ENCODE measurements around the gene MAB21L2. TPM values are rescaled to one million over a fixed set of nuclear protein-coding genes. Genes with fewer than 3 reads are reported as not detected.
"Not testable (repeated sequence)": the region's sequence is repeated elsewhere in the genome, so short reads cannot be mapped to it uniquely, and the experiment has no call there.

The MAB21L2 gene
- total RNA-seq, 2 experiments from 2014 or later = not detected

DNA sequence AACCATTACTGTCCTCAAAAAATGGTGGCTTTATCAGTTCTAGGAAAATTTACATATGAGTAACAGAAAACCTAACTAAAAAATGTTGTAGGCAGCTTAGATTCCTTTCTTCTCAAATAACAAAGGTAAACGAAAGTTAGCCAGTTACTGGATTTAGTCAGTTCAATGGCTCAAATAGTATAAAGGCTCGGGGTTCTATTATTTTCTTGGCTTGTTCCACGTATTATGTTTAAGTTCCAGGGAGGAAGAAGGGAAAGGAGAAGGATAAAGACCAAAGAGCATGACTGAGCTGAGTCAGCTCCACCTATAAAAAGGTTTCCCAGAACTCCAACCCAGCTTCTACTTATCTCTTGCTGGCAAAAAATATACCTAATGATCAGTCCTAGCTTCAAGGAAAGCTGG is 41.0 kb upstream of the MAB21L2 start:
- CTCF ChIA-PET = interaction anchor here (0.9 kb wide), 1 partner anchor 16 kb away, joined by 3 read pairs; no protein-coding TSS in a partner anchor
- POLR2A ChIA-PET = no interaction called here
- H3K27me3 Mint-ChIP-seq = no peaks in the 10 kb centered on the region
- H3K9me3 Mint-ChIP-seq = no peaks in the 10 kb centered on the region
- intact Hi-C loops (cut with micrococcal nuclease) = no loop called here
- TF ChIP-seq, protein P1, sequence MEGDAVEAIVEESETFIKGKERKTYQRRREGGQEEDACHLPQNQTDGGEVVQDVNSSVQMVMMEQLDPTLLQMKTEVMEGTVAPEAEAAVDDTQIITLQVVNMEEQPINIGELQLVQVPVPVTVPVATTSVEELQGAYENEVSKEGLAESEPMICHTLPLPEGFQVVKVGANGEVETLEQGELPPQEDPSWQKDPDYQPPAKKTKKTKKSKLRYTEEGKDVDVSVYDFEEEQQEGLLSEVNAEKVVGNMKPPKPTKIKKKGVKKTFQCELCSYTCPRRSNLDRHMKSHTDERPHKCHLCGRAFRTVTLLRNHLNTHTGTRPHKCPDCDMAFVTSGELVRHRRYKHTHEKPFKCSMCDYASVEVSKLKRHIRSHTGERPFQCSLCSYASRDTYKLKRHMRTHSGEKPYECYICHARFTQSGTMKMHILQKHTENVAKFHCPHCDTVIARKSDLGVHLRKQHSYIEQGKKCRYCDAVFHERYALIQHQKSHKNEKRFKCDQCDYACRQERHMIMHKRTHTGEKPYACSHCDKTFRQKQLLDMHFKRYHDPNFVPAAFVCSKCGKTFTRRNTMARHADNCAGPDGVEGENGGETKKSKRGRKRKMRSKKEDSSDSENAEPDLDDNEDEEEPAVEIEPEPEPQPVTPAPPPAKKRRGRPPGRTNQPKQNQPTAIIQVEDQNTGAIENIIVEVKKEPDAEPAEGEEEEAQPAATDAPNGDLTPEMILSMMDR (IDR thresholded peaks at IDR 0.05) = no peak
- ATAC-seq (no peak), DNase-seq (no peak)
- no peak overlapping the region for H3K27ac Mint-ChIP-seq
- no peaks in the 10 kb centered on the region for H3K4me1 Mint-ChIP-seq (ENCODE audit: low read depth)
- no peak overlapping the region for H3K4me3 Mint-ChIP-seq
- H3K36me3 Mint-ChIP-seq (ENCODE audit: low read depth) = peaks cover 1% of the 10 kb centered on the region

DNA sequence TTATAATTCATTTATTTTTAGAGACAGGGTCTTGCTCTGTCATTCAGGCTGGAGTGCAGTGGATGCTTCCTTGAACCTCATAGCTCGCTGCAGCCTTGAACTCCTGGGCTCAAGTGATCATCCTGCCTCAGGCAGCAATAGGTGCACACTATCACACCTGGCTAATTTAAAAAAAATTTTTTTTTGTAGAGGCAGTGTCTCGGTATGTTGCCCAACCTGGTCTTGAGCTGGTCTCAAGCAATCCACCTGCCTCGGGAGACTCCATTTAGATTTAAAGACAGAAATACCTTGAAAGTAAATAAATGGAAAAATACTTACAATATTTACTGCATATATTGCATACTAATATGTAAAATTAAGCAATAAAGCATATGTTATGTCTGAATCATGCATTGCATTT is 40.3 kb upstream of the MAB21L2 start:
- intact Hi-C loops (cut with micrococcal nuclease) = no loop called here
- TF ChIP-seq, protein P1 (IDR thresholded peaks at IDR 0.05) = no peak
- no peak for DNase-seq
- H3K4me3 Mint-ChIP-seq = no peak overlapping the region
- H3K36me3 Mint-ChIP-seq (ENCODE audit: low read depth) = peaks cover 1% of the 10 kb centered on the region
- no peaks in the 10 kb centered on the region for H3K27me3 Mint-ChIP-seq
- no peaks in the 10 kb centered on the region for H3K4me1 Mint-ChIP-seq (ENCODE audit: low read depth)
- no peaks in the 10 kb centered on the region for H3K9me3 Mint-ChIP-seq
- no peak overlapping the region for H3K27ac Mint-ChIP-seq
- ATAC-seq = no peak
- POLR2A ChIA-PET = interaction anchor here (0.6 to 0.8 kb wide), 2 partner anchors 46 to 87 kb away, joined by 3 read pairs; no protein-coding TSS in a partner anchor
- CTCF ChIA-PET = interaction anchor here (1.0 to 1.2 kb wide), 2 partner anchors 22 to 325 kb away, joined by 3 read pairs; no protein-coding TSS in a partner anchor

DNA sequence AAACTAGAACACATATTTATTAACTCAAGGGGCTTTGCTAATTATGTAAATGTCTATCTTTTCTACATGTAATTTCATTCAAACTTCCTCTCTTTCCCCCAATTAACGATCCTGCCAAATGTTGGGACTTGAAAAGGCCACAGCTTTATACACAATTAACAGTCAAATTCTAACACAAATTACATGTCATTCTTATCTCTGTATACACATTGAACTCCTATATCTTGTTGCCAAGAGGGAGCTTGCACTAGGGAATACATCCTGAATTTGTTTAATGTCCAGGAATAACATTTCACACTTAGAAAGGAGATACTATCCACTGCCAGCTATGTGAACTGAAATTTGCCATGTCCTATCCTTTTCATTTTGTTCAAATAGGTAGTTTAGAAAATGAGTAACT is 38.9 kb upstream of the MAB21L2 start:
- ChIA-PET CTCF (no interaction called here), POLR2A (no interaction called here)
- Mint-ChIP-seq H3K36me3 (ENCODE audit: low read depth) (peaks cover 1% of the 10 kb centered on the region), H3K27ac (no peak overlapping the region), H3K27me3 (no peaks in the 10 kb centered on the region), H3K4me3 (no peak overlapping the region), H3K4me1 (ENCODE audit: low read depth) (peaks cover 2% of the 10 kb centered on the region), H3K9me3 (no peaks in the 10 kb centered on the region)
- TF ChIP-seq, protein P1 (IDR thresholded peaks at IDR 0.05) = no peak
- ATAC-seq (no peak), DNase-seq (no peak)
- intact Hi-C loops (cut with micrococcal nuclease) = no loop called here

DNA sequence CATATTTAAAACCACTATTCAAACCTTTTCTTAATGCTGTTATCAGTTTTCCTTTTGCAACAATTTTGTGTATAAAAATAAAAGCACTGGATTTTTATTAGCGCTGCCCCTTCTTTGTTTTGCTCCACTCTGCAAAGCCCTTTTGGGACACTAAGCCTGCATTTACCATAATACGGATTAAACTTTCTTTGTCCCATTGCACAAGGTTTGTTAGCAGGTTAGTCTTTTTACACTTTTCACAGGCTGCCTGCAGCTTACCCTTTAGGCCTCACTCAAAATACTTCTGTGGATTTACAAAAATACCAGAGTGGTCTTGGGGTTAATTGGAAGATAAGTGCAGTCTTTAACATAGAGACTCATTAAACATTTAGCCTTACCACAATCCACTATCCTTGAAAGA is 35.7 kb upstream of the MAB21L2 start:
- peaks cover 2% of the 10 kb centered on the region for H3K4me1 Mint-ChIP-seq (ENCODE audit: low read depth)
- no peaks in the 10 kb centered on the region for H3K27me3 Mint-ChIP-seq
- TF ChIP-seq, protein P1 (IDR thresholded peaks at IDR 0.05) = no peak
- H3K36me3 Mint-ChIP-seq (ENCODE audit: low read depth) = no peaks in the 10 kb centered on the region
- ChIA-PET POLR2A (interaction anchor here (0.9 kb wide), 1 partner anchor 11 kb away, joined by 3 read pairs; no protein-coding TSS in a partner anchor), CTCF (no interaction called here)
- no peak overlapping the region for H3K27ac Mint-ChIP-seq
- DNase-seq = no peak
- H3K9me3 Mint-ChIP-seq = no peaks in the 10 kb centered on the region
- no peak for ATAC-seq
- H3K4me3 Mint-ChIP-seq = no peak overlapping the region
- intact Hi-C loops (cut with micrococcal nuclease) = no loop called here

DNA sequence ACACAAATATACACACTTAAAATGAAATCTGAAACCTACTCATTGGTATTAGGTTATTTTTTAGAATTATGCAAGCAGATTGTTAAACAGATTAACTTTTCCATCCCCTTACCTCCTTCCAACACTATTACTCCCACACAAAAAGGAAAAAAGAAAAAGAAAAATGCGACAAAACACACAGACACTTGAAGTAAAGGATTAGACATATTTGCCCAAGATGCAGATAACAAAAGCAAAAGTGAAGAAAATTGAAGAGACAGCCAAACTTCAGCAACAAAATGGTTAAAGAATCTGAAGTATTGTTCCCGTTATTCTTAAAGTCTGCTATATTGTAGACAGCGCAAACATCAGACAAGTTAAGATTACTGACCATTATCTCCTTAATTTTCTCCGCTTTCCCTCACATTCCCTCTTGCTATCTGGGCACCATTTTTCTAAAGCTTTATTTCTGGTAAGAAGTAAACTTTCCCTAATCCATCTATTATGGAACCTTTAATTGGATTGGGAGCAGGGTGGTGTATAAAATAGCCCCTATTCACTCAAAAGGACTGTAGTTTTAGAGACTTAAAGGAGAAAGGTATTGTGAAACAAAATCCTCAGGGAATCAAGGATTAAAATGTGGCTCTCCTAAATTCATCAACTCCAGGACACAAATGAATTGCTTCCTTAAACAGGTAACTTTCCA is 34.7 kb upstream of the MAB21L2 start:
- ChIA-PET POLR2A (no interaction called here), CTCF (no interaction called here)
- DNase-seq (no peak), ATAC-seq (no peak)
- no peak overlapping the region for H3K27ac Mint-ChIP-seq
- H3K4me3 Mint-ChIP-seq = no peak overlapping the region
- intact Hi-C loops (cut with micrococcal nuclease) = no loop called here
- peaks cover 5% of the 10 kb centered on the region for H3K36me3 Mint-ChIP-seq (ENCODE audit: low read depth)
- no peaks in the 10 kb centered on the region for H3K9me3 Mint-ChIP-seq
- peaks cover 2% of the 10 kb centered on the region for H3K4me1 Mint-ChIP-seq (ENCODE audit: low read depth)
- TF ChIP-seq, protein P1 (IDR thresholded peaks at IDR 0.05) = no peak
- no peaks in the 10 kb centered on the region for H3K27me3 Mint-ChIP-seq

DNA sequence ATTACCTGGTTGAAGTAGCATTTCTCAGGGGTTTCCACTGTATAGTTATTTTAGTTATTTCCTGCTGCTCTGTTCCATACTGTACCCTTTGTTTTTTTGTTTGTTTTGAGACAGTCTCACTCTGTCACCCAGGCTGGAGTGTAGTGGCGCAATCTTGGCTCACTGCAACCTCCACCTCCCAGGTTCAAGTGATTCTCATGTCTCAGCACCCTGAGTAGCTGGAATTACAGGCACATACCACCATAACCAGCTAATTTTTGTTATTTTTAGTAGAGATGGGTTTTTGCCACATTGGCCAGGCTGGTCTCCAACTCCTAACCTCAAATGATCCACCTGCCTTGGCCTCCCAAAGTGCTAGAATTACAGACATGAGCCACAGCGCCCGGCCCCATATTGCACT is 24.1 kb upstream of the MAB21L2 start:
- CTCF ChIA-PET = interaction anchor here (1.5 kb wide), 1 partner anchor 34 kb away, joined by 3 read pairs; no protein-coding TSS in a partner anchor
- H3K4me3 Mint-ChIP-seq; intact Hi-C loops (cut with micrococcal nuclease): not testable (repeated sequence)

More for the DNA sequence above, 24.1 kb upstream of the MAB21L2 start:
- H3K27ac Mint-ChIP-seq; H3K4me1 Mint-ChIP-seq (ENCODE audit: low read depth); ATAC-seq; H3K27me3 Mint-ChIP-seq; DNase-seq; H3K9me3 Mint-ChIP-seq: not testable (repeated sequence)
- POLR2A ChIA-PET = interaction anchor here (0.6 kb wide), 1 partner anchor 12 kb away, joined by 3 read pairs; no protein-coding TSS in a partner anchor
- H3K36me3 Mint-ChIP-seq (ENCODE audit: low read depth) = peaks cover 21% of the 10 kb centered on the region

Data from activated CD8-positive, alpha-beta T cell treated with anti-CD3 and anti-CD28 coated beads for 36 hours (primary cell).